HEK293 (cell line): ENCODE results near the gene STK16.

Experiments
- AEBP2 ChIP-seq: fragments of 450-650 bp; formaldehyde crosslinking; IDR thresholded peaks from 2 replicates; pipeline ENCODE4 v1.5.1; 2016; ENCODE audit warnings: missing biosample characterization, missing genetic modification characterization, borderline replicate concordance
- ATF2 ChIP-seq: fragments of 450-650 bp; formaldehyde crosslinking; IDR thresholded peaks from 2 replicates; pipeline ENCODE4 v1.5.1; 2016; ENCODE audit warnings: missing biosample characterization, missing genetic modification characterization, low read depth
- BCL6B ChIP-seq: fragments of 450-650 bp; formaldehyde crosslinking; IDR thresholded peaks from 2 replicates; pipeline ENCODE4 v1.5.1; 2017; ENCODE audit warnings: missing biosample characterization, missing genetic modification characterization
- GLI2 ChIP-seq: fragments of 450-650 bp; formaldehyde crosslinking; IDR thresholded peaks from 2 replicates; pipeline ENCODE4; 2017; ENCODE audit warnings: missing biosample characterization, missing genetic modification characterization, low read depth, borderline replicate concordance
- GLIS1 ChIP-seq: fragments of 450-650 bp; formaldehyde crosslinking; IDR thresholded peaks from 2 replicates; pipeline ENCODE4 v1.5.1; 2016; ENCODE audit warnings: missing biosample characterization, missing genetic modification characterization
- IKZF3 ChIP-seq: fragments of 450-650 bp; IDR thresholded peaks from 2 replicates; pipeline ENCODE4 v1.5.0; 2018; ENCODE audit warnings: missing biosample characterization, mild to moderate bottlenecking, missing genetic modification characterization, moderate library complexity
- KLF9 ChIP-seq: fragments of 450-650 bp; formaldehyde crosslinking; IDR thresholded peaks from 2 replicates; pipeline ENCODE4 v1.5.1; 2016; ENCODE audit warnings: missing biosample characterization, missing genetic modification characterization, low read depth
- PBX3 ChIP-seq: sonication (generic); formaldehyde crosslinking; IDR thresholded peaks from 2 replicates; pipeline ENCODE4 v1.8.1; 2022; ENCODE audit warnings: mild to moderate bottlenecking, moderate library complexity, missing genetic modification reagents
- YY1 ChIP-seq: fragments of 450-650 bp; formaldehyde crosslinking; IDR thresholded peaks from 2 replicates; pipeline ENCODE4 v1.5.1; 2018; ENCODE audit warnings: missing biosample characterization, missing genetic modification characterization
- ZBTB17 ChIP-seq: fragments of 450-650 bp; formaldehyde crosslinking; IDR thresholded peaks from 2 replicates; pipeline ENCODE4 v1.5.1; 2016; ENCODE audit warnings: missing biosample characterization, missing genetic modification characterization
- ZBTB48 ChIP-seq: fragments of 450-650 bp; formaldehyde crosslinking; IDR thresholded peaks from 2 replicates; pipeline ENCODE4 v1.5.1; 2016; ENCODE audit warnings: missing biosample characterization, missing genetic modification characterization
- ZBTB8A ChIP-seq: fragments of 450-650 bp; formaldehyde crosslinking; IDR thresholded peaks from 2 replicates; pipeline ENCODE4 v1.5.1; 2016; ENCODE audit warnings: missing biosample characterization, missing genetic modification characterization
- ZFP37 ChIP-seq: fragments of 450-650 bp; formaldehyde crosslinking; IDR thresholded peaks from 2 replicates; pipeline ENCODE4 v1.5.1; 2016; ENCODE audit warnings: missing biosample characterization, missing genetic modification characterization
- ZFP41 ChIP-seq: fragments of 450-650 bp; formaldehyde crosslinking; IDR thresholded peaks from 2 replicates; pipeline ENCODE4 v1.5.1; 2016; ENCODE audit warnings: missing biosample characterization, missing genetic modification characterization, borderline replicate concordance
- ZNF2 ChIP-seq: fragments of 450-650 bp; formaldehyde crosslinking; IDR thresholded peaks from 2 replicates; pipeline ENCODE4 v1.5.1; 2016; ENCODE audit warnings: missing biosample characterization, missing genetic modification characterization
- ZNF248 ChIP-seq: fragments of 450-650 bp; formaldehyde crosslinking; IDR thresholded peaks from 2 replicates; pipeline ENCODE4 v1.5.1; 2017; ENCODE audit warnings: missing biosample characterization, missing genetic modification characterization
- ZNF280D ChIP-seq: fragments of 450-650 bp; formaldehyde crosslinking; IDR thresholded peaks from 2 replicates; pipeline ENCODE4 v1.5.1; 2016; ENCODE audit warnings: missing biosample characterization, missing genetic modification characterization
- ZNF292 ChIP-seq: fragments of 450-650 bp; formaldehyde crosslinking; IDR thresholded peaks from 2 replicates; pipeline ENCODE4 v1.5.1; 2016; ENCODE audit warnings: low read depth, missing biosample characterization, missing genetic modification characterization, borderline replicate concordance
- ZNF335 ChIP-seq: fragments of 450-650 bp; formaldehyde crosslinking; conservative IDR thresholded peaks from 2 replicates; pipeline ENCODE4 v1.5.1; 2016; ENCODE audit warnings: missing biosample characterization, missing genetic modification characterization
- ZNF423 ChIP-seq: fragments of 450-650 bp; formaldehyde crosslinking; IDR thresholded peaks from 2 replicates; pipeline ENCODE4 v1.5.1; 2016; ENCODE audit warnings: missing biosample characterization, missing genetic modification characterization
- ZNF473 ChIP-seq: fragments of 450-650 bp; formaldehyde crosslinking; IDR thresholded peaks from 2 replicates; pipeline ENCODE4 v1.5.1; 2017; ENCODE audit warnings: missing biosample characterization, missing genetic modification characterization
- ZNF530 ChIP-seq: fragments of 450-650 bp; formaldehyde crosslinking; IDR thresholded peaks from 2 replicates; pipeline ENCODE4 v1.5.1; 2016; ENCODE audit warnings: low read depth, missing biosample characterization, missing genetic modification characterization
- ZNF548 ChIP-seq: fragments of 450-650 bp; formaldehyde crosslinking; IDR thresholded peaks from 2 replicates; pipeline ENCODE4 v1.5.1; 2016; ENCODE audit warnings: missing biosample characterization, missing genetic modification characterization
- ZNF549 ChIP-seq: fragments of 450-650 bp; IDR thresholded peaks from 2 replicates; pipeline ENCODE4 v1.5.1; 2018; ENCODE audit warnings: missing biosample characterization, missing genetic modification characterization, mild to moderate bottlenecking, inconsistent platforms, moderate library complexity
- ZNF560 ChIP-seq: fragments of 450-650 bp; formaldehyde crosslinking; IDR thresholded peaks from 2 replicates; pipeline ENCODE4 v1.5.1; 2017; ENCODE audit warnings: missing biosample characterization, missing genetic modification characterization, borderline replicate concordance
- ZNF561 ChIP-seq: fragments of 450-650 bp; IDR thresholded peaks from 2 replicates; pipeline ENCODE4 v1.5.1; 2018; ENCODE audit warnings: missing biosample characterization, missing genetic modification characterization, borderline replicate concordance
- ZNF623 ChIP-seq: fragments of 450-650 bp; formaldehyde crosslinking; IDR thresholded peaks from 2 replicates; pipeline ENCODE4 v1.5.1; 2016; ENCODE audit warnings: missing biosample characterization, missing genetic modification characterization
- ZNF624 ChIP-seq: fragments of 450-650 bp; formaldehyde crosslinking; IDR thresholded peaks from 2 replicates; pipeline ENCODE4 v1.5.1; 2017; ENCODE audit warnings: missing biosample characterization, missing genetic modification characterization
- ZNF658 ChIP-seq: fragments of 450-650 bp; formaldehyde crosslinking; IDR thresholded peaks from 2 replicates; pipeline ENCODE4; 2016; ENCODE audit warnings: missing biosample characterization, missing genetic modification characterization
- ZNF660 ChIP-seq: fragments of 450-650 bp; IDR thresholded peaks from 2 replicates; pipeline ENCODE4 v1.5.1; 2018; ENCODE audit warnings: missing biosample characterization, mild to moderate bottlenecking, missing genetic modification characterization
- ZNF670 ChIP-seq: fragments of 450-650 bp; formaldehyde crosslinking; IDR thresholded peaks from 2 replicates; pipeline ENCODE4 v1.5.1; 2016; ENCODE audit warnings: missing biosample characterization, missing genetic modification characterization, low read depth
- ZNF747 ChIP-seq: fragments of 450-650 bp; formaldehyde crosslinking; IDR thresholded peaks from 2 replicates; pipeline ENCODE4 v1.5.1; 2016; ENCODE audit warnings: missing biosample characterization, missing genetic modification characterization
- ZNF791 ChIP-seq: fragments of 450-650 bp; formaldehyde crosslinking; IDR thresholded peaks from 2 replicates; pipeline ENCODE4 v1.5.1; 2016; ENCODE audit warnings: missing biosample characterization, missing genetic modification characterization

STK16 gene

GRCh38 chr2:219245148-219245898, at the start of gene STK16, which contains the start of gene GLB1L (continued):
- TF ChIP-seq ZNF473 (tag by site-specific recombination): no peak
- no peak for TF ChIP-seq ZNF292 (tag by site-specific recombination)
- TF ChIP-seq ZNF660 (tag by site-specific recombination): no peak
- TF ChIP-seq ATF2 (tag by site-specific recombination): peak; percentile 22; the same call in 1 of the 2 replicates
- TF ChIP-seq ZBTB48 (tag by site-specific recombination): no peak
- no peak for TF ChIP-seq ZNF747 (tag by site-specific recombination)
- peak; percentile 86 for TF ChIP-seq PBX3 (CRISPR knock-in tag)
- no peak for TF ChIP-seq ZNF548
- TF ChIP-seq YY1 (tag by site-specific recombination): no peak
- no peak for TF ChIP-seq ZNF560 (tag by site-specific recombination)
- TF ChIP-seq ZNF624 (tag by site-specific recombination): no peak
- no peak for TF ChIP-seq ZNF658 (tag by site-specific recombination)
- no peak for TF ChIP-seq ZNF670 (tag by site-specific recombination)
- TF ChIP-seq ZFP37 (tag by site-specific recombination): 0 out of 2 replicates have a peak, but pooled peaks have one; percentile 57
- no peak for TF ChIP-seq GLI2 (tag by site-specific recombination)
- TF ChIP-seq ZNF549: no peak
- TF ChIP-seq ZNF623 (tag by site-specific recombination): no peak
- peak; percentile 90 for TF ChIP-seq ZNF335 (tag by site-specific recombination)
- TF ChIP-seq ZNF248 (tag by site-specific recombination): no peak
- TF ChIP-seq ZNF530 (tag by site-specific recombination): no peak
- peak; percentile 99 for TF ChIP-seq ZBTB17
- TF ChIP-seq ZNF791 (tag by site-specific recombination): no peak
- TF ChIP-seq KLF9 (tag by site-specific recombination): no peak; the same call in 1 of the 2 replicates
- TF ChIP-seq ZFP41 (tag by site-specific recombination): no peak
- no peak for TF ChIP-seq AEBP2 (tag by site-specific recombination)
- TF ChIP-seq GLIS1 (tag by site-specific recombination): no peak
- TF ChIP-seq ZNF2 (tag by site-specific recombination): peak; percentile 39; the same call in 1 of the 2 replicates
- no peak for TF ChIP-seq IKZF3 (tag by site-specific recombination)
- TF ChIP-seq ZBTB8A: peak; percentile 55
- TF ChIP-seq ZNF280D: no peak
- no peak for TF ChIP-seq ZNF423 (tag by site-specific recombination)
- no peak for TF ChIP-seq ZNF561 (tag by site-specific recombination)
- TF ChIP-seq BCL6B (tag by site-specific recombination): peak; percentile 51; the same call in 1 of the 2 replicates
